Activated B cell treated with CpG ODN at 0.5 μM for 24 hours (primary cell): ENCODE measurements around the gene SMCP. TPM values are rescaled to one million over a fixed set of nuclear protein-coding genes. Genes with fewer than 3 reads are reported as not detected.

ENCODE experiments used
- ATAC-seq: fragments of 200-7000 bp; cut with Tn5 transposase; one replicate; pipeline ENCODE4 v1.10.0; 2021; ENCODE audit warnings: low read depth, mild to moderate bottlenecking, moderate library complexity
- CTCF ChIA-PET: fragments of 350-600 bp; sonication (Branson Sonifier 250); formaldehyde crosslinking; loops from one replicate; lab custom pipeline; 2021; ENCODE audit warnings: antibody characterized with exemption; lab: Charles Lee
- POLR2A ChIA-PET: fragments of 350-600 bp; sonication (Branson Sonifier 250); formaldehyde crosslinking; loops from one replicate; lab custom pipeline; 2021; ENCODE audit warnings: antibody characterized with exemption; lab: Charles Lee
- DNase-seq: peaks from one replicate; pipeline ENCODE4 v3.0.0; 2022
- H3K27ac Mint-ChIP-seq: one replicate; pipeline ENCODE4 v1.8.0; 2020; ENCODE audit warnings: mixed read lengths
- H3K27me3 Mint-ChIP-seq: one replicate; pipeline ENCODE4 v1.8.0; 2021; ENCODE audit warnings: mixed read lengths
- H3K36me3 Mint-ChIP-seq: one replicate; pipeline ENCODE4 v1.8.0; 2021; ENCODE audit warnings: low read depth, mixed read lengths
- H3K4me1 Mint-ChIP-seq: one replicate; pipeline ENCODE4 v1.8.0; 2021; ENCODE audit warnings: mixed read lengths
- H3K4me3 Mint-ChIP-seq: one replicate; pipeline ENCODE4 v1.8.0; 2020; ENCODE audit warnings: mild to moderate bottlenecking, mixed read lengths
- H3K9me3 Mint-ChIP-seq: one replicate; pipeline ENCODE4 v1.8.0; 2020; ENCODE audit warnings: mixed read lengths
- CTCF ChIP-seq: fragments of 200-600 bp; IDR thresholded peaks from one replicate; pipeline ENCODE4 v1.8.0; 2022; ENCODE audit warnings: antibody characterized with exemption, mild to moderate bottlenecking
- intact Hi-C: fragments of 100-400 bp; cut with micrococcal nuclease; formaldehyde crosslinking; loops from one replicate; pipeline ENCODE4 v1.15.1; 2024
- total RNA-seq: library from RNA; stranded (reverse); gene quantifications from 2 replicates; pipeline ENCODE4 v1.2.3, GENCODE V29; 2022

The SMCP gene
- total RNA-seq, 1 donor from 2014 or later = not detected

GRCh38 chr1:152907686-152908601 lies 29.8 kb downstream of the SMCP start, which contains the start of gene IVL:
TSS of gene IVL (plus strand) at chr1:152908546. CDS start at chr1:152909798, 1,252 bp downstream.
- DNase-seq (no peak), ATAC-seq (no peak)
- Mint-ChIP-seq H3K36me3 (no peaks in the 10 kb centered on the region), H3K4me1 (no peaks in the 10 kb centered on the region), H3K4me3 (no peak within 1 kb of the TSS), H3K27ac (no peak within 1 kb of the TSS), H3K27me3 (peaks cover 35% of the 10 kb centered on the region), H3K9me3 (no peaks in the 10 kb centered on the region)
- ChIA-PET CTCF (no interaction called here), POLR2A (no interaction called here)
- intact Hi-C loops = no loop called here
- TF ChIP-seq CTCF = no peak

GRCh38 chr1:152909206-152909605 lies 31.1 kb downstream of the SMCP start:
- POLR2A ChIA-PET = no interaction called here
- no peaks in the 10 kb centered on the region for H3K4me1 Mint-ChIP-seq
- H3K27ac Mint-ChIP-seq = no peak overlapping the region
- no peaks in the 10 kb centered on the region for H3K36me3 Mint-ChIP-seq
- TF ChIP-seq CTCF = no peak
- no peak overlapping the region for H3K4me3 Mint-ChIP-seq
- intact Hi-C loops = no loop called here
- ATAC-seq (no peak), DNase-seq (no peak)
- peaks cover 39% of the 10 kb centered on the region for H3K27me3 Mint-ChIP-seq
- CTCF ChIA-PET = no interaction called here
- H3K9me3 Mint-ChIP-seq = no peaks in the 10 kb centered on the region

DNA sequence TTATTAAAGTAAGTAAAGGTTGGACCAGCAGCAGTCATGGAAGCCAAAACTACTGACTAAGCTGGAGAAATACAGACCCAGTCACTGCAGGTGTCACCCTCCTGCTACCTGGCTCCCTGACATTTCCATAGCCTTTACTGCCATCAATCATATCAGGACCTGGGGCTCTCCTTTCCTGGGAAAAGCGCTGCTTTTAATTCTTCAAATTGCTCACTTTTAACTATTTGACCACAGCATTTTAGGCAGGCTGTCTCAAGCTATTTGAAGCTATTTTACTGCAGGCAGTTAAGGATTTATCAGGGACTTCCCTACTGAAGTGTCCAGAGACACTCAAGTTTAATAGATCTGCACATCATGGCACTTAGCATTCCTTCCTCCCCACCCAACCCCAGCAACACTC lies 34.3 kb downstream of the SMCP start:
- no peaks in the 10 kb centered on the region for H3K36me3 Mint-ChIP-seq
- intact Hi-C loops = no loop called here
- CTCF ChIA-PET = no interaction called here
- POLR2A ChIA-PET = no interaction called here
- peaks cover 35% of the 10 kb centered on the region for H3K27me3 Mint-ChIP-seq
- no peak for DNase-seq
- H3K4me1 Mint-ChIP-seq = no peaks in the 10 kb centered on the region
- TF ChIP-seq CTCF = no peak
- H3K4me3 Mint-ChIP-seq = no peak overlapping the region
- H3K9me3 Mint-ChIP-seq = peaks cover 5% of the 10 kb centered on the region
- no peak overlapping the region for H3K27ac Mint-ChIP-seq
- ATAC-seq = no peak

DNA sequence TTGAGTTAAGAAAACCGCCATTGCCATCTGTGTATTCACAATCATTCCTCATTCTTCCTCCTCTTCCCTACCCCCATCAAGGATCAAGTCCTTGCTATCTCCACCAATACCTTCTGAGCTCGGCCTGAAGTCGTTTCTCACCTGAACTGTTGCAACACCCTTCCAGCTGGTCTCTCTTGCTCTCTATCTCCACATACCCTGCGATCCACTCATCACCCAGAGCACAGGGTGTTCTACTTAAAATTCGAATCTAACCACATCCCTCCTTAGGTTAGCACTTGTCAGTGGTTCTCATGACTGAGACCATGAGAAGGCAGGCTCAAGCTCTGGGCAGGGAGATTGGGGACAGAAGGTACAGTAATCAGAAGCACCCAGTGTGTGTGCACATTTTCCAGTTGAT lies 34.8 kb downstream of the SMCP start:
- Mint-ChIP-seq H3K36me3 (no peaks in the 10 kb centered on the region), H3K27ac (no peak overlapping the region), H3K4me3 (no peak overlapping the region), H3K4me1 (no peaks in the 10 kb centered on the region), H3K27me3 (peaks cover 32% of the 10 kb centered on the region), H3K9me3 (peaks cover 5% of the 10 kb centered on the region)
- no peak for DNase-seq
- CTCF ChIA-PET = no interaction called here
- intact Hi-C loops = no loop called here
- POLR2A ChIA-PET = no interaction called here
- no peak for TF ChIP-seq CTCF
- no peak for ATAC-seq

DNA sequence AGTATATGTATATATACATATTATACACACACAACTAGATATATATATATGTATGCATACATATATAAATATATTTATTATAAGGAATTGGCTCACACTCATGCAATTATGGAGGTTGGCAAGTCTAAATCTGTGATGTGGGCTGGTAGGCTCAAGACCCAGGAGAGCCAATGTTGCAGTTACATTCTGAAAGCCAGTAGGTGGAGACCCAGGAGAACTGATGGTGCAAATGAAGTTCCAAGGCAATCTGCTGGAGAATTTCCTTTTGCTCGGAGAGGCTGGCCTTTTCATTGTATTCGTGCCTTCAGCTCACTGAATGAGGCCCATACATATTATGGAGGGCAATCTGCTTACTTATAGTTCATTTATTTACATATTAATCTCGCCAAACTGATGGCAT lies 39.7 kb downstream of the SMCP start:
- ChIA-PET CTCF (no interaction called here), POLR2A (no interaction called here)
- no peaks in the 10 kb centered on the region for H3K4me1 Mint-ChIP-seq
- no peak for DNase-seq
- peaks cover 18% of the 10 kb centered on the region for H3K27me3 Mint-ChIP-seq
- intact Hi-C loops = no loop called here
- H3K27ac Mint-ChIP-seq = no peak overlapping the region
- no peak for ATAC-seq
- no peak for TF ChIP-seq CTCF
- H3K4me3 Mint-ChIP-seq = no peak overlapping the region
- peaks cover 5% of the 10 kb centered on the region for H3K9me3 Mint-ChIP-seq
- no peaks in the 10 kb centered on the region for H3K36me3 Mint-ChIP-seq
